Thyroid gland (tissue), 4 donors: ENCODE results near the gene AP3D1.

ENCODE experiments used
- CTCF ChIP-seq, 6 experiments: fragments of 200-600 bp in 3 of 6; fragments of 450-650 bp in 3 of 6; sonication (generic) in 3 of 6; IDR thresholded peaks; one replicate each; pipeline ENCODE4 v1.5.1; 2016 to 2019; ENCODE audit warnings: antibody characterized with exemption in 6 of 6, mild to moderate bottlenecking in 2 of 6, inconsistent platforms in 1 of 6, moderate library complexity in 1 of 6
- POLR2A ChIP-seq, 2 donors: fragments of 450-650 bp; IDR thresholded peaks; one replicate each; pipeline ENCODE4 v1.6.1; 2017; ENCODE audit warnings: antibody characterized with exemption in 2 of 2, mild to moderate bottlenecking in 2 of 2, moderate library complexity in 1 of 2

GRCh38 chr19:2053601-2054389 is 97.6 kb downstream of the AP3D1 start:
- TF ChIP-seq CTCF (IDR thresholded peaks at IDR 0.05), result no peak
- TF ChIP-seq POLR2A (IDR thresholded peaks at IDR 0.05), result no peak
